ENCODE data around the gene NRXN2. TPM values are rescaled to one million over a fixed set of nuclear protein-coding genes. Genes with fewer than 3 reads are reported as not detected.
A peak's percentile ranks its signal among the peaks of the same experiment; 100 is the strongest.

NRXN2 gene
- total and polyA plus RNA-seq, 4 donors: 0.17 to 2.8 (median 1.4) TPM

GRCh38 chr11:64742087-64742888, 19.3 kb upstream of the NRXN2 start:
- H3K27me3 ChIP-seq (ENCODE audit: control insufficient read depth in 4 of 4, insufficient read depth in 4 of 4, low read length in 3 of 4): no peaks in the 10 kb centered on the region
- peaks cover 15 to 30% (median 24%) of the 10 kb centered on the region in 4 donors for H3K4me1 ChIP-seq (ENCODE audit: control insufficient read depth in 4 of 4, insufficient read depth in 4 of 4, low read length in 3 of 4)
- TF ChIP-seq FOXA2 (IDR thresholded peaks at IDR 0.05): no peak
- TF ChIP-seq, protein P1, sequence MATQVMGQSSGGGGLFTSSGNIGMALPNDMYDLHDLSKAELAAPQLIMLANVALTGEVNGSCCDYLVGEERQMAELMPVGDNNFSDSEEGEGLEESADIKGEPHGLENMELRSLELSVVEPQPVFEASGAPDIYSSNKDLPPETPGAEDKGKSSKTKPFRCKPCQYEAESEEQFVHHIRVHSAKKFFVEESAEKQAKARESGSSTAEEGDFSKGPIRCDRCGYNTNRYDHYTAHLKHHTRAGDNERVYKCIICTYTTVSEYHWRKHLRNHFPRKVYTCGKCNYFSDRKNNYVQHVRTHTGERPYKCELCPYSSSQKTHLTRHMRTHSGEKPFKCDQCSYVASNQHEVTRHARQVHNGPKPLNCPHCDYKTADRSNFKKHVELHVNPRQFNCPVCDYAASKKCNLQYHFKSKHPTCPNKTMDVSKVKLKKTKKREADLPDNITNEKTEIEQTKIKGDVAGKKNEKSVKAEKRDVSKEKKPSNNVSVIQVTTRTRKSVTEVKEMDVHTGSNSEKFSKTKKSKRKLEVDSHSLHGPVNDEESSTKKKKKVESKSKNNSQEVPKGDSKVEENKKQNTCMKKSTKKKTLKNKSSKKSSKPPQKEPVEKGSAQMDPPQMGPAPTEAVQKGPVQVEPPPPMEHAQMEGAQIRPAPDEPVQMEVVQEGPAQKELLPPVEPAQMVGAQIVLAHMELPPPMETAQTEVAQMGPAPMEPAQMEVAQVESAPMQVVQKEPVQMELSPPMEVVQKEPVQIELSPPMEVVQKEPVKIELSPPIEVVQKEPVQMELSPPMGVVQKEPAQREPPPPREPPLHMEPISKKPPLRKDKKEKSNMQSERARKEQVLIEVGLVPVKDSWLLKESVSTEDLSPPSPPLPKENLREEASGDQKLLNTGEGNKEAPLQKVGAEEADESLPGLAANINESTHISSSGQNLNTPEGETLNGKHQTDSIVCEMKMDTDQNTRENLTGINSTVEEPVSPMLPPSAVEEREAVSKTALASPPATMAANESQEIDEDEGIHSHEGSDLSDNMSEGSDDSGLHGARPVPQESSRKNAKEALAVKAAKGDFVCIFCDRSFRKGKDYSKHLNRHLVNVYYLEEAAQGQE (IDR thresholded peaks at IDR 0.05): no peak
- peak; percentile 98 for TF ChIP-seq NR2F2 (IDR thresholded peaks at IDR 0.05)
- no peak for TF ChIP-seq SP1 (IDR thresholded peaks at IDR 0.05)
- TF ChIP-seq, protein P2, sequence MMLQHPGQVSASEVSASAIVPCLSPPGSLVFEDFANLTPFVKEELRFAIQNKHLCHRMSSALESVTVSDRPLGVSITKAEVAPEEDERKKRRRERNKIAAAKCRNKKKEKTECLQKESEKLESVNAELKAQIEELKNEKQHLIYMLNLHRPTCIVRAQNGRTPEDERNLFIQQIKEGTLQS (IDR thresholded peaks at IDR 0.05): no peak
- TF ChIP-seq HNF4G (IDR thresholded peaks at IDR 0.05): no peak
- TF ChIP-seq RXRA (IDR thresholded peaks at IDR 0.05): peak; percentile 47 to 54
- TF ChIP-seq GABPA (IDR thresholded peaks at IDR 0.05 in 1 of 2, conservative IDR thresholded peaks at IDR 0.05 in 1 of 2): peak in 1 of 2 donors; percentile 10
- TF ChIP-seq TAF1 (conservative IDR thresholded peaks at IDR 0.05): no peak
- no peak for TF ChIP-seq RAD21 (IDR thresholded peaks at IDR 0.05)
- TF ChIP-seq EGR1 (IDR thresholded peaks at IDR 0.05; ENCODE audit: low read depth in 2 of 2): no peak
- WGBS: 9% methylated on average over 54 of the region's 54 CpGs
- peak overlapping the region in 1 of 2 donors; percentile 23 for H3K9ac ChIP-seq (ENCODE audit: low read depth in 1 of 2, low read length in 2 of 2)
- H3K9me3 ChIP-seq (ENCODE audit: control insufficient read depth in 4 of 4, low read length in 3 of 4): no peaks in the 10 kb centered on the region
- DNase-seq (ENCODE audit: low spot score): no peak
- no peaks in the 10 kb centered on the region for H3K36me3 ChIP-seq (ENCODE audit: control insufficient read depth in 4 of 4, insufficient read depth in 3 of 4, low read depth in 1 of 4, low read length in 3 of 4)
- peak overlapping the region; percentile 46 to 64 (median 62) for H3K4me3 ChIP-seq (ENCODE audit: low read depth in 1 of 3, low read length in 3 of 3)
- peak overlapping the region; percentile 18 to 74 for H3K27ac ChIP-seq (ENCODE audit: low read depth in 1 of 2, low read length in 2 of 2)

DNA sequence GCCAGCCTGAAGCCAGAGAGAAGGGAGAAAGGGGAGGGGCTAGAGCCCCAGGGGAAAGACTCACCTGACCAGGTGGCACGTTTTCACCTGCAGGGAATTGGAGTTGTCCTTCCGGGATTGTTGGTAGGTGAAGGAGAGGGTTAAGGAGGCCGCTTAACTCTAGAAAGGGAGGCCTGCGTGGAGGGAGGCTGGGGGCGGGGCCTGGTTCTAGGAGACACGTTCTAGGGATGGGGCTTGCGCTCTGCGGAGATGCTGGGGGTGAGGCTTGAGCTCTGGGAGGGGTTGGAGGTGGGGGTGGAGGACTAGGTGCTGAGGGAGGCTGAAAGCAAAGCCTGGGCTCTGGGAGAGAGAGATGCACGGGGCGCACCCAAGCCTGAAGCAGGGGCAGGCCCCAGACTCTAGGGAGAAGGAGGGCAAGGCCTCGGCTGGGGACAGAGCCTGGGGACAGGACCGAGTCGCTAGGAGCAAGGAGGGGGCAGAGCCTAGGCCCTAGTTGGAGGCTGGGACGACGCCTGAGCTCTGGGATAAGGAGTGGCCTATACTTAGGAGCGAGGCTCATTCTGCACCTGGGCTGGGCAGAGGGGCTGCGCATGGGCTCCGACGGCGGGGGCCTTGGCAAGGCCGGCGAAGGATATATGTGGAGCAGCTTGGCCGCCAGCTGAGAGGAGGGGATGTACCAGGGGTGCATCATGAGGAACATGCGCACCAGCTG, 18.5 kb upstream of the NRXN2 start:
- no peaks in the 10 kb centered on the region for H3K9me3 ChIP-seq (ENCODE audit: control insufficient read depth in 4 of 4, low read length in 3 of 4)
- peak overlapping the region in 1 of 3 donors; percentile 64 for H3K4me3 ChIP-seq (ENCODE audit: low read depth in 1 of 3, low read length in 3 of 3)
- no peaks in the 10 kb centered on the region for H3K27me3 ChIP-seq (ENCODE audit: control insufficient read depth in 4 of 4, insufficient read depth in 4 of 4, low read length in 3 of 4)
- no peaks in the 10 kb centered on the region for H3K36me3 ChIP-seq (ENCODE audit: control insufficient read depth in 4 of 4, insufficient read depth in 3 of 4, low read depth in 1 of 4, low read length in 3 of 4)
- peaks cover 17 to 30% (median 25%) of the 10 kb centered on the region in 4 donors for H3K4me1 ChIP-seq (ENCODE audit: control insufficient read depth in 4 of 4, insufficient read depth in 4 of 4, low read length in 3 of 4)
- no peak overlapping the region for H3K27ac ChIP-seq (ENCODE audit: low read depth in 1 of 2, low read length in 2 of 2)
- no peak overlapping the region for H3K9ac ChIP-seq (ENCODE audit: low read depth in 1 of 2, low read length in 2 of 2)
- DNase-seq (ENCODE audit: low spot score): no peak
- 65% methylated on average over 24 of the region's 24 CpGs for WGBS
- TF ChIP-seq TAF1 (conservative IDR thresholded peaks at IDR 0.05): no peak
- no peak for TF ChIP-seq HNF4A (conservative IDR thresholded peaks at IDR 0.05)
- no peak for TF ChIP-seq ZBTB33 (IDR thresholded peaks at IDR 0.05)
- TF ChIP-seq, protein P3, sequence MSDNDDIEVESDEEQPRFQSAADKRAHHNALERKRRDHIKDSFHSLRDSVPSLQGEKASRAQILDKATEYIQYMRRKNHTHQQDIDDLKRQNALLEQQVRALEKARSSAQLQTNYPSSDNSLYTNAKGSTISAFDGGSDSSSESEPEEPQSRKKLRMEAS (IDR thresholded peaks at IDR 0.05): no peak
- TF ChIP-seq EGR1 (IDR thresholded peaks at IDR 0.05; ENCODE audit: low read depth in 2 of 2): no peak
- TF ChIP-seq HNF4G (IDR thresholded peaks at IDR 0.05): no peak
- TF ChIP-seq, protein P2 (IDR thresholded peaks at IDR 0.05): no peak
- TF ChIP-seq GABPA (IDR thresholded peaks at IDR 0.05 in 1 of 2, conservative IDR thresholded peaks at IDR 0.05 in 1 of 2): no peak
- TF ChIP-seq, protein P1 (IDR thresholded peaks at IDR 0.05): no peak
- TF ChIP-seq JUND (IDR thresholded peaks at IDR 0.05): no peak
- no peak for TF ChIP-seq NR2F2 (IDR thresholded peaks at IDR 0.05)
- no peak for TF ChIP-seq FOXA2 (IDR thresholded peaks at IDR 0.05)
- TF ChIP-seq RAD21 (IDR thresholded peaks at IDR 0.05): no peak
- no peak for TF ChIP-seq SP1 (IDR thresholded peaks at IDR 0.05)
- no peak for TF ChIP-seq RXRA (IDR thresholded peaks at IDR 0.05)
- TF ChIP-seq CTCF (IDR thresholded peaks at IDR 0.05; ENCODE audit: low read depth, low read length, missing input control): no peak

All from liver (tissue), 9 donors.